HG03521 (cell line): ENCODE measurements around the gene OBP2B.
"Not testable (repeated sequence)": the region's sequence is repeated elsewhere in the genome, so short reads cannot be mapped to it uniquely, and the experiment has no call there.

Source experiments
- ATAC-seq: cut with Tn5 transposase; IDR thresholded peaks from one replicate; pipeline ENCODE4 v1.9.1; 2021; ENCODE audit warnings: mild to moderate bottlenecking, moderate library complexity; ENCODE audit not compliant: unreplicated experiment

OBP2B gene

GRCh38 chr9:133169687-133170086, 39.4 kb downstream of the OBP2B start:
- ATAC-seq: not testable (repeated sequence)

GRCh38 chr9:133169102-133169501, 39.9 kb downstream of the OBP2B start:
- no peak for ATAC-seq

GRCh38 chr9:133168432-133168831, 40.6 kb downstream of the OBP2B start:
- no peak for ATAC-seq

GRCh38 chr9:133167769-133168168, 41.3 kb downstream of the OBP2B start:
- no peak for ATAC-seq

GRCh38 chr9:133167096-133167730, 41.8 kb downstream of the OBP2B start:
- ATAC-seq: no peak

- no peak for ATAC-seq
Measured at GRCh38 chr9:133166392-133166791, 42.7 kb downstream of the OBP2B start.

- no peak for ATAC-seq
Measured at GRCh38 chr9:133165452-133165730, 43.7 kb downstream of the OBP2B start.

GRCh38 chr9:133164191-133164590, 44.9 kb downstream of the OBP2B start:
- ATAC-seq: no peak

GRCh38 chr9:133163504-133164172, 45.4 kb downstream of the OBP2B start, which contains the start of gene GBGT1:
Gene GBGT1, minus strand, starts transcription at chr9:133163914. Its CDS starts 1,502 bp downstream, at chr9:133162412.
- ATAC-seq: no peak

- ATAC-seq: no peak
Measured at GRCh38 chr9:133162861-133163503, 46.1 kb downstream of the OBP2B start.

GRCh38 chr9:133161547-133161950, 47.5 kb downstream of the OBP2B start:
- no peak for ATAC-seq

- ATAC-seq: peak; percentile 59
Measured at GRCh38 chr9:133160742-133161546, 48.1 kb downstream of the OBP2B start.

GRCh38 chr9:133158695-133159094, 50.4 kb downstream of the OBP2B start:
- ATAC-seq: no peak
